Measurements from ENCODE around the gene RNF175. TPM values are rescaled to one million over a fixed set of nuclear protein-coding genes. Genes with fewer than 3 reads are reported as not detected.

Gene RNF175
- total RNA-seq, 6 experiments from 2014 or later, result 0.20 TPM; not detected in 5

DNA sequence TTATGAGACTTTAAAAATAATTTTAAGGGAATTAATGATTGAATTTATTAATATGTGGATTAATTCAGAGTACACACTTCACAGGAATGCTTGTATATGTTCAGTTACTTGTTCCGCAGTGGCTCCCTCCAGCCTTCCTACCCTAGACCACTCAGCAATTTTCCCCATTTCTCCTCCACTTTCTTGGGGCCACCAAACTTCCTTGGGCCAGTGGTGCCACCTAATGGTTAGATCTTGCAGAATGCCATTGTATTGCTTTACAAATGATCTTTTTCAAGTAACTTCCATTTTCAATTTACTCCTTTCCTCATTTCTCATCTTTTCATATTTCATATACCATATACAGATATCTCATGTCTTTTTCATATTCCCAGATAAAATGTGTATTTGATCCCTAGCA lies 3.6 kb upstream of the RNF175 start:
- peaks cover 0 to 3% (median 0%) of the 10 kb centered on the region in 4 donors for H3K4me1 ChIP-seq
- no peak for DNase-seq
- no peak overlapping the region for H3K4me3 ChIP-seq
- H3K27me3 ChIP-seq, result peaks cover 0 to 7% of the 10 kb centered on the region in 2 donors
- no peak overlapping the region for H3K27ac ChIP-seq
- 89% methylated on average over 1 of the region's 1 CpG for WGBS (ENCODE audit: insufficient coverage, low coverage, low lambda C conversion rate, missing lambda C conversion rate)
- ATAC-seq, result no peak
- H3K9me3 ChIP-seq, result no peaks in the 10 kb centered on the region
- no peaks in the 10 kb centered on the region for H3K36me3 ChIP-seq
- intact Hi-C loops (cut with DNase I), result no loop called here
- TF ChIP-seq POLR2A (IDR thresholded peaks at IDR 0.05), result no peak
- TF ChIP-seq, protein P1, sequence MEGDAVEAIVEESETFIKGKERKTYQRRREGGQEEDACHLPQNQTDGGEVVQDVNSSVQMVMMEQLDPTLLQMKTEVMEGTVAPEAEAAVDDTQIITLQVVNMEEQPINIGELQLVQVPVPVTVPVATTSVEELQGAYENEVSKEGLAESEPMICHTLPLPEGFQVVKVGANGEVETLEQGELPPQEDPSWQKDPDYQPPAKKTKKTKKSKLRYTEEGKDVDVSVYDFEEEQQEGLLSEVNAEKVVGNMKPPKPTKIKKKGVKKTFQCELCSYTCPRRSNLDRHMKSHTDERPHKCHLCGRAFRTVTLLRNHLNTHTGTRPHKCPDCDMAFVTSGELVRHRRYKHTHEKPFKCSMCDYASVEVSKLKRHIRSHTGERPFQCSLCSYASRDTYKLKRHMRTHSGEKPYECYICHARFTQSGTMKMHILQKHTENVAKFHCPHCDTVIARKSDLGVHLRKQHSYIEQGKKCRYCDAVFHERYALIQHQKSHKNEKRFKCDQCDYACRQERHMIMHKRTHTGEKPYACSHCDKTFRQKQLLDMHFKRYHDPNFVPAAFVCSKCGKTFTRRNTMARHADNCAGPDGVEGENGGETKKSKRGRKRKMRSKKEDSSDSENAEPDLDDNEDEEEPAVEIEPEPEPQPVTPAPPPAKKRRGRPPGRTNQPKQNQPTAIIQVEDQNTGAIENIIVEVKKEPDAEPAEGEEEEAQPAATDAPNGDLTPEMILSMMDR (IDR thresholded peaks at IDR 0.05), result peak in 1 of 4 donors; percentile 21

DNA sequence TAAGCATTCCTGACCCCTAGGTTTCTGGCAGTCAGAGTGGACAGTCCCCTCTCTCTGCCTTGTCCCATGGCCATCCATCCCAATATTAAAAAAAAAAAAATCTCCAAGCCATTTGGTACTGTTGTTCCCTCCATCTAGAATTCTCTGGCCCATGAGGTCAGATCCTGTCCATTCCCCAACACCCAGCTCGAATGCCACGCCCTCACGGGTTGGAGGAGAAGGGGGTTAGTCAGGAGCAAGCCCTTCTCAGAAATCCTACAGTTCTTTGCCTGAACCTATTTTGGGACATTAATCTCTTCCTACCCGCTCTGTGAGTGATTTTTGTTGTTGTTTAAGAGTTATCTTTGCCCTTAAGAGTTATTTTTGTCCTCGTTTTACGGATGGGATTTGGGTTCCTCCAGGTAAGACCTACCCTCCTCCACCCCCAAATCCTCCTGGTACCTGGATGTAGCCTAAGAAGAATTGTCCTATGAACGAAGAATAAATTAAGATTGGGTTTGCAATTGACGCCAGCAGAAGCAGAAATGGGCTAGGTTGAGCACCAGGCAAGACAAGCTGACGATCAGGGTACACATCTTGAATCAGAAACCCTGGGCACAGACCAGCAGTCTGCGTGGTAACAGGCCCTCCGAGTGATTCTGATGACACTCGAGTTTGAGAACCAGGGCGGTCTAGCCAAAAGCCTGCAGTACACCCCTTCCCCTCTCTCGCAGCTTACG lies 977 bp downstream of the RNF175 start:
- TF ChIP-seq POLR2A (IDR thresholded peaks at IDR 0.05), result no peak
- TF ChIP-seq, protein P1 (IDR thresholded peaks at IDR 0.05), result no peak
- ATAC-seq, result no peak
- Histone ChIP-seq H3K9me3 (no peaks in the 10 kb centered on the region), H3K4me3 (no peak overlapping the region), H3K36me3 (no peaks in the 10 kb centered on the region), H3K4me1 (peaks cover 0 to 3% (median 0%) of the 10 kb centered on the region in 4 donors), H3K27ac (no peak overlapping the region), H3K27me3 (peaks cover 0 to 8% of the 10 kb centered on the region in 2 donors)
- no peak for DNase-seq
- intact Hi-C loops (cut with DNase I), result loop anchor here in 1 of 2 donors (10.0 kb wide), 1 partner anchor 124 kb away; no protein-coding TSS in a partner anchor
- WGBS (ENCODE audit: insufficient coverage, low coverage, low lambda C conversion rate, missing lambda C conversion rate), result 28% methylated on average over 15 of the region's 15 CpGs

DNA sequence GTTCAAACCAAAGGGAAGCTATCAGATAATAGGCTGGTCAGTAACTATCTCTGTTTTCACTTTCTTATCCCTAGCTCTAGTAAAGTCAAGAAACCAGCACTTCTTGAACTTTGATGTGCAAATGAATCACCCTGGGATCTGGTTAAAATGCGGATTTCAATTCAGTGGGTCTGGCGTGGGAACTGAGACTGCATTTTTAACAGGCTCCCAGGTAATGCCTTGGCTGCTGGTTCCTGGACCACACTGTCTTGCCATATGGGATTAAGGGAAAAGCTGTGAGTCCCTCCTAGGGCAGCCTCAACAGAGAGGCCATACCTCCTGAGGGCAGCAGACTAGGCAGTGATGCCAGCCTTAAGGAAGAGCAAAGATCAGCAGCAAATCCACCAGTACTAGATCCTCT lies 1.7 kb downstream of the RNF175 start:
- Histone ChIP-seq H3K9me3 (no peaks in the 10 kb centered on the region), H3K4me3 (no peak overlapping the region), H3K36me3 (no peaks in the 10 kb centered on the region), H3K27ac (no peak overlapping the region), H3K27me3 (peaks cover 0 to 8% of the 10 kb centered on the region in 2 donors), H3K4me1 (peaks cover 0 to 3% (median 0%) of the 10 kb centered on the region in 4 donors)
- no peak for TF ChIP-seq POLR2A (IDR thresholded peaks at IDR 0.05)
- TF ChIP-seq, protein P1 (IDR thresholded peaks at IDR 0.05), result no peak
- DNase-seq, result no peak
- WGBS (ENCODE audit: insufficient coverage, low coverage, low lambda C conversion rate, missing lambda C conversion rate), result 93% methylated on average over 2 of the region's 2 CpGs
- no peak for ATAC-seq
- intact Hi-C loops (cut with DNase I), result loop anchor here in 1 of 2 donors (10.0 kb wide), 1 partner anchor 123 kb away; no protein-coding TSS in a partner anchor

DNA sequence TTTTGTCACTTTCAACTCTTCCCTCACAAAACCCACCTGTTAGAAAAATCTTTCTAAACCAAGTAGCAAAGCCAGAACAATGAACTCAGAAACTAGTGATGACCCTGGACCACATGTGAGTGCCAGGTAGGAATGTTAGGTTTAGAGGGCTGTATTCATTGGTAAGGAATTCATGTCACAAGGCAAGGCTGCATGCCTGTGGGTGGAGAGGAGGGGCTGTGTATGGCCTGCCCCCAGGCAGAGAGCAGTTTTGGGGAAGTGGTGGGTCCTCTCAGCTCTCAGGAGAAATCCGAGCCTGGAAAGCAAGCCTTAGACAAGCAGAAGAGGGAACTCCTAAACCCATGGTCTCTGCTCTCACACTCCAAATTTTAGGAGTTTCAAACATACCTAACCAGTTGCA lies 2.4 kb downstream of the RNF175 start:
- Histone ChIP-seq H3K27ac (no peak overlapping the region), H3K27me3 (peaks cover 0 to 8% of the 10 kb centered on the region in 2 donors), H3K4me3 (no peak overlapping the region), H3K4me1 (peaks cover 0 to 3% (median 0%) of the 10 kb centered on the region in 4 donors), H3K9me3 (no peaks in the 10 kb centered on the region), H3K36me3 (no peaks in the 10 kb centered on the region)
- WGBS (ENCODE audit: insufficient coverage, low coverage, low lambda C conversion rate, missing lambda C conversion rate), result 29% methylated on average over 1 of the region's 1 CpG
- DNase-seq (no peak), ATAC-seq (peak in 2 of 4 donors; percentile 41 to 44)
- TF ChIP-seq, protein P1 (IDR thresholded peaks at IDR 0.05), result no peak
- TF ChIP-seq POLR2A (IDR thresholded peaks at IDR 0.05), result no peak
- intact Hi-C loops (cut with DNase I), result loop anchor here in 1 of 2 donors (10.0 kb wide), 1 partner anchor 123 kb away; no protein-coding TSS in a partner anchor
